Neural cell (in vitro differentiated cells): ENCODE results near the gene NACC2. TPM values are rescaled to one million over a fixed set of nuclear protein-coding genes. Genes with fewer than 3 reads are reported as not detected.

Experiments used
- H2AFZ ChIP-seq: fragments of 200-600, 300-800 bp; sonication (generic), shearing (Covaris generic); 2 replicates; pipeline ENCODE4 v1.6.0; 2014; ENCODE audit warnings: low read depth, mild to moderate bottlenecking, antibody characterized with exemption, low read length, moderate library complexity
- H3F3A ChIP-seq: fragments of 200-600 bp; shearing (Covaris generic); 2 replicates; pipeline ENCODE4 v1.6.1; 2016; ENCODE audit warnings: mild to moderate bottlenecking, moderate library complexity, mixed read lengths, antibody characterized with exemption, low read length; ENCODE audit not compliant: insufficient read depth, poor library complexity, severe bottlenecking
- H3K27ac ChIP-seq: fragments of 200-600, 300-800 bp; sonication (generic), shearing (Covaris generic); 2 replicates; pipeline ENCODE4 v1.5.1; 2014; ENCODE audit warnings: mild to moderate bottlenecking, low read length, moderate library complexity
- H3K27me3 ChIP-seq: fragments of 300-800, 200-600 bp; sonication (generic), shearing (Covaris generic); 2 replicates; pipeline ENCODE4 v1.6.0; 2014; ENCODE audit warnings: mild to moderate bottlenecking, low read depth, low read length, moderate library complexity; ENCODE audit not compliant: insufficient read depth
- H3K36me3 ChIP-seq: fragments of 300-800, 200-600 bp; sonication (generic), shearing (Covaris generic); 2 replicates; pipeline ENCODE4 v1.5.1; 2014; ENCODE audit warnings: mild to moderate bottlenecking, antibody characterized with exemption, low read length, moderate library complexity; ENCODE audit not compliant: insufficient read depth
- H3K4me2 ChIP-seq: fragments of 300-800, 200-600 bp; sonication (generic), shearing (Covaris generic); 2 replicates; pipeline ENCODE4 v1.6.0; 2014; ENCODE audit warnings: mild to moderate bottlenecking, low read length
- H3K4me3 ChIP-seq: fragments of 300-800, 200-600 bp; sonication (generic), shearing (Covaris generic); 2 replicates; pipeline ENCODE4 v1.5.1; 2014; ENCODE audit warnings: mild to moderate bottlenecking, low read length, moderate library complexity
- H3K79me2 ChIP-seq: fragments of 200-600 bp; shearing (Covaris generic); replicated peaks from 2 replicates; pipeline ENCODE4 v1.6.0; 2014; ENCODE audit warnings: mild to moderate bottlenecking, low read length, moderate library complexity; ENCODE audit not compliant: insufficient read depth
- H3K9ac ChIP-seq: fragments of 300-800, 200-600 bp; sonication (generic), shearing (Covaris generic); 2 replicates; pipeline ENCODE4 v1.6.1; 2016; ENCODE audit warnings: mild to moderate bottlenecking, low read length, mixed read lengths
- H3K9me2 ChIP-seq: fragments of 200-600 bp; shearing (Covaris generic); 2 replicates; pipeline ENCODE4 v1.6.1; 2016; ENCODE audit warnings: mild to moderate bottlenecking, low read length, mixed read lengths; ENCODE audit not compliant: insufficient read depth
- H3K9me3 ChIP-seq: fragments of 200-600, 300-800 bp; sonication (generic), shearing (Covaris generic); 2 replicates; pipeline ENCODE4 v1.6.1; 2016; ENCODE audit warnings: mild to moderate bottlenecking, mixed run types, low read length, moderate library complexity, mixed read lengths
- H4K20me1 ChIP-seq: fragments of 200-600 bp; shearing (Covaris generic); 2 replicates; pipeline ENCODE4 v1.6.1; 2016; ENCODE audit warnings: mild to moderate bottlenecking, mixed run types; ENCODE audit not compliant: insufficient read depth
- EP300 ChIP-seq: fragments of 450-650 bp; conservative IDR thresholded peaks from 2 replicates; pipeline ENCODE4 v1.6.1; 2014; ENCODE audit warnings: antibody characterized with exemption, mild to moderate bottlenecking, moderate library complexity; ENCODE audit not compliant: poor library complexity, severe bottlenecking
- EZH2 ChIP-seq: fragments of 200-600, 300-800 bp; shearing (Covaris generic), sonication (generic); IDR thresholded peaks from 2 replicates; pipeline ENCODE4 v1.6.1; 2014; ENCODE audit warnings: antibody characterized with exemption, low read length, borderline replicate concordance, mild to moderate bottlenecking; ENCODE audit not compliant: insufficient read depth, poor library complexity, severe bottlenecking
- MXI1 ChIP-seq: fragments of 450-650 bp; conservative IDR thresholded peaks from 2 replicates; pipeline ENCODE4 v1.6.1; 2014; ENCODE audit warnings: antibody characterized with exemption, mild to moderate bottlenecking; ENCODE audit not compliant: poor library complexity, severe bottlenecking
- POLR2AphosphoS5 ChIP-seq: IDR thresholded peaks from 2 replicates; pipeline ENCODE4 v1.6.1; 2012
- RAD21 ChIP-seq: fragments of 450-650 bp; conservative IDR thresholded peaks from 2 replicates; pipeline ENCODE4 v1.6.1; 2014; ENCODE audit warnings: antibody characterized with exemption, mild to moderate bottlenecking, moderate library complexity
- SMC3 ChIP-seq: fragments of 450-650 bp; conservative IDR thresholded peaks from 2 replicates; pipeline ENCODE4 v1.6.1; 2014; ENCODE audit warnings: antibody characterized with exemption, mild to moderate bottlenecking, moderate library complexity; ENCODE audit not compliant: poor library complexity
- TAF1 ChIP-seq: IDR thresholded peaks from 2 replicates; pipeline ENCODE4 v1.6.1; 2012; ENCODE audit warnings: low read depth
- polyA plus RNA-seq: library from polyadenylated mRNA; depleted of rRNA; stranded (reverse); fragments of >200 nt; gene quantifications from 2 replicates; pipeline ENCODE4 v1.2.3, GENCODE V29; 2014
- TF ChIP-seq, protein P1 (sequence below): fragments of 450-650 bp; IDR thresholded peaks from 2 replicates; pipeline ENCODE4 v1.5.1; 2014; ENCODE audit warnings: antibody characterized with exemption, mild to moderate bottlenecking, moderate library complexity; ENCODE audit not compliant: poor library complexity, severe bottlenecking
- TF ChIP-seq, protein P2 (sequence below): IDR thresholded peaks from 2 replicates; pipeline ENCODE4 v1.6.1; 2012; ENCODE audit warnings: borderline replicate concordance

NACC2 gene
- polyA plus RNA-seq, 1 donor from 2014 or later = 1.7 TPM

DNA sequence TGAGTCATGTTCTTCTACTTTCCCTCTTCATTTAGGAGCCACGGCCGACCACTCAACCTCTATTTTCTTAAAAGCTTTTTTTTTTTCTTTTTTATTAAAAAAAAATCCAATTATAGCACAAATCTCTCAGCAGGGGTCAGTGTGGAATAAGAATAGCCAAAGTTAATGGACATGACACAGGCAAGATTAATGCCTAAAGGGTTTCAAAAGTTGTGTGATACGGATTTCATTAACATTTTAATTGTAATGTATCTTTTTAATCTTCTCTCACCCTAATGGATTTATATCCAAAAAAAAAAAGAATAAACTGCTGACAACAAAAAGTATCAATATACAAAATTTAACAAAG, 5.4 kb downstream of the NACC2 start:
- Histone ChIP-seq H3K27me3 (peaks cover 8% of the 10 kb centered on the region), H4K20me1 (no peaks in the 10 kb centered on the region), H3K4me3 (no peak overlapping the region), H3K79me2 (no peaks in the 10 kb centered on the region), H3K4me2 (no peak overlapping the region), H3K9me2 (no peaks in the 10 kb centered on the region), H3K27ac (no peak overlapping the region), H3K9me3 (no peaks in the 10 kb centered on the region), H3K36me3 (no peaks in the 10 kb centered on the region), H3K9ac (no peak overlapping the region), H2AFZ (no peak overlapping the region), H3F3A (no peaks in the 10 kb centered on the region)
- TF ChIP-seq, protein P1, sequence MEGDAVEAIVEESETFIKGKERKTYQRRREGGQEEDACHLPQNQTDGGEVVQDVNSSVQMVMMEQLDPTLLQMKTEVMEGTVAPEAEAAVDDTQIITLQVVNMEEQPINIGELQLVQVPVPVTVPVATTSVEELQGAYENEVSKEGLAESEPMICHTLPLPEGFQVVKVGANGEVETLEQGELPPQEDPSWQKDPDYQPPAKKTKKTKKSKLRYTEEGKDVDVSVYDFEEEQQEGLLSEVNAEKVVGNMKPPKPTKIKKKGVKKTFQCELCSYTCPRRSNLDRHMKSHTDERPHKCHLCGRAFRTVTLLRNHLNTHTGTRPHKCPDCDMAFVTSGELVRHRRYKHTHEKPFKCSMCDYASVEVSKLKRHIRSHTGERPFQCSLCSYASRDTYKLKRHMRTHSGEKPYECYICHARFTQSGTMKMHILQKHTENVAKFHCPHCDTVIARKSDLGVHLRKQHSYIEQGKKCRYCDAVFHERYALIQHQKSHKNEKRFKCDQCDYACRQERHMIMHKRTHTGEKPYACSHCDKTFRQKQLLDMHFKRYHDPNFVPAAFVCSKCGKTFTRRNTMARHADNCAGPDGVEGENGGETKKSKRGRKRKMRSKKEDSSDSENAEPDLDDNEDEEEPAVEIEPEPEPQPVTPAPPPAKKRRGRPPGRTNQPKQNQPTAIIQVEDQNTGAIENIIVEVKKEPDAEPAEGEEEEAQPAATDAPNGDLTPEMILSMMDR = peak; percentile 33
- no peak for TF ChIP-seq SMC3

DNA sequence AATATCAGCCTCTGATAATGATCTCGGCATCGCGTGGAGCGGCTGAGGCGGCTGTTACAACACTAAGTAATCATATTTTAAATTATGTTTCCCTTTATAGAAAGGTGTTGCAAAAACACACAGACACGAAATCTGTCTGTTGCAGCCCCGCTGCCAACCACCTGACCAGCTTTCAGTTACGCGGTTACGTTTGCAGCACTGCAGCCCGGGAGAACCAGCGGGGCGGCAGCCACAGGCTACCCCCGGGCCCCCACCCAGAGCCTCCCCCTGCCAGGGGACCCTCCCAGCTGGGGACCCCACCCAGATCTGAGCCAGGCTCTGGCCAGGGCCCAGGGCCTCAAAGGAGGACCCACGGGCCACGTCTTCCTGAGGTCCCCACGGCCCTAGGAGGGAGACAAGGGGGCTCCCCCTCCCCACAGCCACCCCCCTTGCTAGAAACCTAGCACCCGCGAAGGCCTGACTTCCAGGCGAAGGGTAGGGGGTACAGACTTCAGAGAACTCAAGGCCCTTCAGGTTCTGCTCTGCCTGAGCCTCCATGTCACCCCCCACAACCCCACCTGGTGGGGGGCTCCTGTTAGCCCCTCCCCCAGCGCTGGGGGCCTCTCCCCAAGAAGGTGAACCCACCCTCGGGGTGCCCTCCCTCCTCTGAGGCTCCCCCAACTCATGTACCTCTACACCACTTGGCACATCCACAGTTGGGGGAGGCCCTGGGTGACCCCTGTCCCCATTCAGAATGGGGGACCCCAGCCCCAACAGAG, 6.0 kb downstream of the NACC2 start:
- Histone ChIP-seq H3K4me2 (no peak overlapping the region), H3K36me3 (no peaks in the 10 kb centered on the region), H3K79me2 (no peaks in the 10 kb centered on the region), H3K9me3 (no peaks in the 10 kb centered on the region), H3K27me3 (peaks cover 3% of the 10 kb centered on the region), H4K20me1 (no peaks in the 10 kb centered on the region), H3K27ac (no peak overlapping the region), H3F3A (no peaks in the 10 kb centered on the region), H3K9me2 (no peaks in the 10 kb centered on the region), H3K9ac (peak overlapping the region; percentile 12), H2AFZ (no peak overlapping the region), H3K4me3 (peak overlapping the region; percentile 36)
- TF ChIP-seq, protein P2, sequence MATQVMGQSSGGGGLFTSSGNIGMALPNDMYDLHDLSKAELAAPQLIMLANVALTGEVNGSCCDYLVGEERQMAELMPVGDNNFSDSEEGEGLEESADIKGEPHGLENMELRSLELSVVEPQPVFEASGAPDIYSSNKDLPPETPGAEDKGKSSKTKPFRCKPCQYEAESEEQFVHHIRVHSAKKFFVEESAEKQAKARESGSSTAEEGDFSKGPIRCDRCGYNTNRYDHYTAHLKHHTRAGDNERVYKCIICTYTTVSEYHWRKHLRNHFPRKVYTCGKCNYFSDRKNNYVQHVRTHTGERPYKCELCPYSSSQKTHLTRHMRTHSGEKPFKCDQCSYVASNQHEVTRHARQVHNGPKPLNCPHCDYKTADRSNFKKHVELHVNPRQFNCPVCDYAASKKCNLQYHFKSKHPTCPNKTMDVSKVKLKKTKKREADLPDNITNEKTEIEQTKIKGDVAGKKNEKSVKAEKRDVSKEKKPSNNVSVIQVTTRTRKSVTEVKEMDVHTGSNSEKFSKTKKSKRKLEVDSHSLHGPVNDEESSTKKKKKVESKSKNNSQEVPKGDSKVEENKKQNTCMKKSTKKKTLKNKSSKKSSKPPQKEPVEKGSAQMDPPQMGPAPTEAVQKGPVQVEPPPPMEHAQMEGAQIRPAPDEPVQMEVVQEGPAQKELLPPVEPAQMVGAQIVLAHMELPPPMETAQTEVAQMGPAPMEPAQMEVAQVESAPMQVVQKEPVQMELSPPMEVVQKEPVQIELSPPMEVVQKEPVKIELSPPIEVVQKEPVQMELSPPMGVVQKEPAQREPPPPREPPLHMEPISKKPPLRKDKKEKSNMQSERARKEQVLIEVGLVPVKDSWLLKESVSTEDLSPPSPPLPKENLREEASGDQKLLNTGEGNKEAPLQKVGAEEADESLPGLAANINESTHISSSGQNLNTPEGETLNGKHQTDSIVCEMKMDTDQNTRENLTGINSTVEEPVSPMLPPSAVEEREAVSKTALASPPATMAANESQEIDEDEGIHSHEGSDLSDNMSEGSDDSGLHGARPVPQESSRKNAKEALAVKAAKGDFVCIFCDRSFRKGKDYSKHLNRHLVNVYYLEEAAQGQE = no peak
- peak; percentile 26 for TF ChIP-seq POLR2AphosphoS5

DNA sequence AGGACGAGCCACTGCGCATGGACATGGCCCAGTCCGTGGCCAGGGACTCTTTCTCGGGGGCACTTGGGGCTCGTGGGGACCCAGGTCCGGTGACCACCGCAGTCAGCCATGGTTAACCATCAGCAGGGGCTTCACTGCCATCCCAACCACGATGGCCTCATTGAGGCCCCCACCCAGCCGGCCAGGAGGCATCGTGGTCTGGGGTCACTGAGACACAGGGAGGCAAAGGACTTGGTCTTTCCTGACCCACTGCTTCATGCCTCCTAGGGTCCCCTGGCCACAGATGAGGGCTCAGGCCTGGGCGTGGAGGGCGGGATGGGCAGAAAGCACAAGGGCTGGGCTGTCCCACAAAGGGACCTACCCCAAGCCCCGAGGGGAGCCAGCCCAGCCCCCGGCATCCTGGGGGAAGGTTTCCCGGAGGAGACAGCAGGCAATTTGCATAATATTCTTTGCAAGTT, 6.6 kb downstream of the NACC2 start:
- Histone ChIP-seq H3K4me3 (peak overlapping the region; percentile 36), H3K27ac (no peak overlapping the region), H3F3A (no peaks in the 10 kb centered on the region), H3K9me3 (no peaks in the 10 kb centered on the region), H3K9ac (no peak overlapping the region), H3K27me3 (no peaks in the 10 kb centered on the region), H2AFZ (no peak overlapping the region), H3K36me3 (no peaks in the 10 kb centered on the region), H3K9me2 (no peaks in the 10 kb centered on the region), H4K20me1 (no peaks in the 10 kb centered on the region), H3K79me2 (no peaks in the 10 kb centered on the region), H3K4me2 (no peak overlapping the region)
- no peak for TF ChIP-seq TAF1
- TF ChIP-seq MXI1 = no peak
- TF ChIP-seq, protein P2 = no peak
- TF ChIP-seq, protein P1 = no peak
- TF ChIP-seq SMC3 = no peak
- TF ChIP-seq POLR2AphosphoS5 = no peak
- TF ChIP-seq RAD21 = no peak
- no peak for TF ChIP-seq EZH2
- TF ChIP-seq EP300 = no peak
